Measurements from ENCODE around the gene LDHB.
"Not testable (repeated sequence)": the region's sequence is repeated elsewhere in the genome, so short reads cannot be mapped to it uniquely, and the experiment has no call there.

Gene LDHB

GRCh38 chr12:21657326-21658077 is at the start of gene LDHB:
Gene LDHB, minus strand, starts transcription at chr12:21657842. Its CDS starts 3,171 bp downstream, at chr12:21654671.
- DNase-seq, result peak; percentile 94

GRCh38 chr12:21704847-21705246 is 47.2 kb upstream of the LDHB start:
- DNase-seq, result no peak

GRCh38 chr12:21699851-21700250 is 42.2 kb upstream of the LDHB start:
- DNase-seq, result no peak

GRCh38 chr12:21697904-21698630 is 40.4 kb upstream of the LDHB start:
- DNase-seq, result peak; percentile 8

- DNase-seq, result no peak
Measured at GRCh38 chr12:21696625-21697024, 39.0 kb upstream of the LDHB start.

GRCh38 chr12:21695986-21696385 is 38.3 kb upstream of the LDHB start:
- DNase-seq, result no peak

- DNase-seq, result no peak
Measured at GRCh38 chr12:21694660-21695059, 37.0 kb upstream of the LDHB start.

GRCh38 chr12:21691515-21691914 is 33.9 kb upstream of the LDHB start:
- no peak for DNase-seq

- DNase-seq, result no peak
Measured at GRCh38 chr12:21690704-21691368, 33.2 kb upstream of the LDHB start.

- no peak for DNase-seq
Measured at GRCh38 chr12:21683115-21683514, 25.5 kb upstream of the LDHB start.

- no peak for DNase-seq
Measured at GRCh38 chr12:21678959-21679358, 21.3 kb upstream of the LDHB start.

- DNase-seq, result peak; percentile 22
Measured at GRCh38 chr12:21677622-21678277, 20.1 kb upstream of the LDHB start.

GRCh38 chr12:21677204-21677603 is 19.6 kb upstream of the LDHB start:
- no peak for DNase-seq

GRCh38 chr12:21676776-21677175 is 19.1 kb upstream of the LDHB start:
- no peak for DNase-seq

GRCh38 chr12:21675641-21676040 is 18.0 kb upstream of the LDHB start:
- DNase-seq, result no peak

- DNase-seq, result no peak
Measured at GRCh38 chr12:21675096-21675495, 17.5 kb upstream of the LDHB start.

- not testable (repeated sequence) for DNase-seq
Measured at GRCh38 chr12:21673830-21674552, 16.3 kb upstream of the LDHB start.

- no peak for DNase-seq
Measured at GRCh38 chr12:21672146-21672545, 14.5 kb upstream of the LDHB start.

GRCh38 chr12:21666722-21667121 is 9.1 kb upstream of the LDHB start:
- DNase-seq, result peak; percentile 16

- DNase-seq, result no peak
Measured at GRCh38 chr12:21665816-21666215, 8.2 kb upstream of the LDHB start.

GRCh38 chr12:21662122-21662792 is 4.6 kb upstream of the LDHB start:
- DNase-seq, result no peak
